Measurements from ENCODE around the gene DRGX.

DRGX gene

DNA sequence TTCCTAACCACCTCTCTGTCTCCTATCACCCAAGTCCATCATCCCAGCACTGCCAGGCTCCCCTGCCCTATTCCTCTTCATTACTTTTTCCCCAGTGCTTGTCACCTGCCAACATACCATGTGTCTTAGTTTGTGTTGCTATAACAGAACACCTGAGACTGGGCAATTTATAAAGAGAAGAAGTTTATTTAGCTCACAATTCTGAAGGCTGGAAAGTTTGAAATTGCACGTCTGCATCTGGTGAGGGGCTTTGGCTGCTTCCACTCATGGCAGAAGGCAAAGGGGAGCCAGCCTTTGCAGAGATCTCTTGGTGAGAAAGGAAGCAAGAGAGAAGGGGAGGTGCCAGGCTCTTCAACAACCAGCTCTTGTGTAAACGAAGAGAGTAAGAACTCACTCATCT lies 47.3 kb downstream of the DRGX start (continued):
- TF ChIP-seq HOXC10 (CRISPR knock-in tag; IDR thresholded peaks at IDR 0.05): no peak

DNA sequence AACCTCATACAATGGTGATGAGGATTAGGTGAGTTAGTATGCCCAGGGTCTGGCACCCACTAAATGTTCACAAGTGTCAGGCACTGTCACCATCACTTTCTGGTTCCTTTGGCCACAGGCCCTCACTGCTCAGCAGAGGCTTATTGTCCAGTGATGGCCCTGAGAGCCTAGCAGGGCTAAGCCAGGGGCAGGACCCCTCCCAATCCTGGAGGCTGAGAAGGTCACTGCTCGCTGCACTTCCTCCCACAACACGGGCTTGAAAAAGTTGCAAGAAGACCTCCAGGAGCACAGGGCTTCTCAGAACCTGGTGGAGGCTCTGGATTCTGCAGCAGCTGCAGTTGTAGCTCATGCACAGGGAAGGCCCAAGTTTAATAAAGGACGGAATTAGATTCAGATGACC lies 48.1 kb downstream of the DRGX start:
- no peak overlapping the region for H3K4me3 ChIP-seq (ENCODE audit: low read depth, low read length)
- H3K36me3 ChIP-seq (ENCODE audit: control insufficient read depth in 2 of 2, insufficient read depth in 1 of 2, low read length in 2 of 2): no peaks in the 10 kb centered on the region
- no peaks in the 10 kb centered on the region for H3K4me1 ChIP-seq (ENCODE audit: control insufficient read depth, insufficient read depth, low read length)
- H3K27ac ChIP-seq (ENCODE audit: extremely low read depth, low read depth, low read length): no peak overlapping the region
- H3K9me3 ChIP-seq (ENCODE audit: control insufficient read depth, insufficient read depth, low read depth, low read length): no peaks in the 10 kb centered on the region; the same call in 1 of the 2 replicates
- ChIA-PET CTCF (no interaction called here), POLR2A (no interaction called here)
- no peak for TF ChIP-seq KLF7 (tag by site-specific recombination; IDR thresholded peaks at IDR 0.05; ENCODE audit: borderline replicate concordance)
- TF ChIP-seq ZNF146 (tag by site-specific recombination; IDR thresholded peaks at IDR 0.05): no peak
- TF ChIP-seq ZNF76 (tag by site-specific recombination; IDR thresholded peaks at IDR 0.05; ENCODE audit: borderline replicate concordance, low read depth): no peak
- TF ChIP-seq, protein P1, sequence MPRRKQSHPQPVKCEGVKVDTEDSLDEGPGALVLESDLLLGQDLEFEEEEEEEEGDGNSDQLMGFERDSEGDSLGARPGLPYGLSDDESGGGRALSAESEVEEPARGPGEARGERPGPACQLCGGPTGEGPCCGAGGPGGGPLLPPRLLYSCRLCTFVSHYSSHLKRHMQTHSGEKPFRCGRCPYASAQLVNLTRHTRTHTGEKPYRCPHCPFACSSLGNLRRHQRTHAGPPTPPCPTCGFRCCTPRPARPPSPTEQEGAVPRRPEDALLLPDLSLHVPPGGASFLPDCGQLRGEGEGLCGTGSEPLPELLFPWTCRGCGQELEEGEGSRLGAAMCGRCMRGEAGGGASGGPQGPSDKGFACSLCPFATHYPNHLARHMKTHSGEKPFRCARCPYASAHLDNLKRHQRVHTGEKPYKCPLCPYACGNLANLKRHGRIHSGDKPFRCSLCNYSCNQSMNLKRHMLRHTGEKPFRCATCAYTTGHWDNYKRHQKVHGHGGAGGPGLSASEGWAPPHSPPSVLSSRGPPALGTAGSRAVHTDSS (tag by site-specific recombination; IDR thresholded peaks at IDR 0.05): no peak
- no peak for TF ChIP-seq ZNF266 (tag by site-specific recombination; IDR thresholded peaks at IDR 0.05; ENCODE audit: low read depth)
- TF ChIP-seq ZNF155 (tag by site-specific recombination; IDR thresholded peaks at IDR 0.05): no peak

DNA sequence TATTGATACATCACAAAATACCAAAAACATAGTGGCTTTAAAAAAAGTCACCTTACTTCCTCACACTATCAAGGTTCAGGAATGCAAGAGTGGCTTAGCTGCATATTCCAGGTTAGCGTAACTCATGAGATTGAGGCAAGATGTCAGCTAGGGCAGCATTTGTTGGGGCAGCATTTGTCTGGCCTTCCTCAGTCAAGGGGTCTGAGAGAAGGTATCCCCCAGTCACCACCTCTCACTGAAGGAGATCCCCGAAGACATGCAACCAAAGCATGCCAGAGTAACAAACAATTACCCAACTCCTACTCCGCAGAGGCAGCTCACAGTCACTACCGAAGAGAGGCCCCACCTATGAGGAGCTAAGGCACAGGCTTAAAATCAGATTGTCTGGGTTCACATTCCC lies 48.5 kb downstream of the DRGX start:
- Histone ChIP-seq H3K36me3 (ENCODE audit: control insufficient read depth in 2 of 2, insufficient read depth in 1 of 2, low read length in 2 of 2) (no peaks in the 10 kb centered on the region), H3K27ac (ENCODE audit: extremely low read depth, low read depth, low read length) (no peak overlapping the region), H3K4me1 (ENCODE audit: control insufficient read depth, insufficient read depth, low read length) (no peaks in the 10 kb centered on the region), H3K4me3 (ENCODE audit: low read depth, low read length) (no peak overlapping the region), H3K9me3 (ENCODE audit: control insufficient read depth, insufficient read depth, low read depth, low read length) (no peaks in the 10 kb centered on the region; the same call in 1 of the 2 replicates)
- CTCF ChIA-PET: no interaction called here
- TF ChIP-seq ZNF416 (tag by site-specific recombination; IDR thresholded peaks at IDR 0.05) (no peak), ZNF629 (tag by site-specific recombination; IDR thresholded peaks at IDR 0.05) (no peak)
- POLR2A ChIA-PET: no interaction called here

DNA sequence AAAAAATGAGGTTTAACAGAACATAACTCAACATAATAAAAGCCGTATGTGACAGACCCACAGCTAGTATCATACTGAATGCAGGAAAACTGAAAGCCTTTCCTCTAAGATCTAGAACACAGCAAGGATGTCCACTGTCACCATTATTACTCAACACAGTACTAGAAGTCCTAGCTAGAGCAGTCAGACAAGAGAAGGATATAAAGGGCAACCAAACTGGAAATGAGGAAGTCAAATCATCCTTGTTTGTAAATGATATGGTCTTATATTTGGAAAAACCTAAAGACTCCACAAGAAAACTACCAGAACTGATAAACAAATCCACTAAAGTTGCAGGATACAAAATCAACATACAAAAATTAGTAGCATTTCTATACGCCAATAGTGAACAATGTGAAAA lies 51.0 kb downstream of the DRGX start:
- no peaks in the 10 kb centered on the region for H3K36me3 ChIP-seq (ENCODE audit: control insufficient read depth in 2 of 2, insufficient read depth in 1 of 2, low read length in 2 of 2)
- ChIA-PET CTCF (interaction anchor here (0.7 kb wide), 1 partner anchor 21 kb away, joined by 3 read pairs; no protein-coding TSS in a partner anchor), POLR2A (no interaction called here)
- TF ChIP-seq ZNF544 (tag by site-specific recombination; IDR thresholded peaks at IDR 0.05): no peak
- no peak for TF ChIP-seq ZNF404 (tag by site-specific recombination; IDR thresholded peaks at IDR 0.05)
- TF ChIP-seq WT1 (tag by site-specific recombination; IDR thresholded peaks at IDR 0.05): no peak
- TF ChIP-seq, protein P2, sequence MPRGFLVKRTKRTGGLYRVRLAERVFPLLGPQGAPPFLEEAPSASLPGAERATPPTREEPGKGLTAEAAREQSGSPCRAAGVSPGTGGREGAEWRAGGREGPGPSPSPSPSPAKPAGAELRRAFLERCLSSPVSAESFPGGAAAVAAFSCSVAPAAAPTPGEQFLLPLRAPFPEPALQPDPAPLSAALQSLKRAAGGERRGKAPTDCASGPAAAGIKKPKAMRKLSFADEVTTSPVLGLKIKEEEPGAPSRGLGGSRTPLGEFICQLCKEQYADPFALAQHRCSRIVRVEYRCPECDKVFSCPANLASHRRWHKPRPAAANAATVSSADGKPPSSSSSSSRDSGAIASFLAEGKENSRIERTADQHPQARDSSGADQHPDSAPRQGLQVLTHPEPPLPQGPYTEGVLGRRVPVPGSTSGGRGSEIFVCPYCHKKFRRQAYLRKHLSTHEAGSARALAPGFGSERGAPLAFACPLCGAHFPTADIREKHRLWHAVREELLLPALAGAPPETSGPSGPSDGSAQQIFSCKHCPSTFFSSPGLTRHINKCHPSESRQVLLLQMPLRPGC (tag by site-specific recombination; IDR thresholded peaks at IDR 0.05): no peak
- TF ChIP-seq SCRT2 (tag by site-specific recombination; IDR thresholded peaks at IDR 0.05): no peak
- TF ChIP-seq ZNF16 (tag by site-specific recombination; IDR thresholded peaks at IDR 0.05; ENCODE audit: low read depth): no peak
- no peaks in the 10 kb centered on the region for H3K4me1 ChIP-seq (ENCODE audit: control insufficient read depth, insufficient read depth, low read length)
- no peak overlapping the region for H3K27ac ChIP-seq (ENCODE audit: extremely low read depth, low read depth, low read length)
- H3K9me3 ChIP-seq (ENCODE audit: control insufficient read depth, insufficient read depth, low read depth, low read length): no peaks in the 10 kb centered on the region
- no peak overlapping the region for H3K4me3 ChIP-seq (ENCODE audit: low read depth, low read length)

DNA sequence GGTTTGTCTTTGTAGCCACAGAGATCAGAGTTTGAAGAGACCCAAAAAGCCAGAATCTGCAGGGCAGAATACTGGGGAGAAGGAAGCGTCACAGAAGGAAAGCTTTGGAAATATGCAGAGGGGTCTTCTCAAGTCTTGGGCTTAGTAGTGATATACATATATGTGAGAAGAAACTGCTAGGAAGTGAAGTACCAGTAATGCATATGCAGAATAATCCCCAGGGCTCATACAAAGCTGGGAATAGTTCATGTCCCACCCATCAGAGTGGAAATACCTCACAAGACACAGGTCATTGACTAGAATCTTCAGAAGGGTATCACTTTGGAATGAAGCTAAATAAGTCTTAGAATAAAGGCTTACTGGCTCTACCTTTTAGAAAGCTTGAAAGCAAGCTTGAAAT lies 57.3 kb downstream of the DRGX start:
- Histone ChIP-seq H3K4me1 (ENCODE audit: control insufficient read depth, insufficient read depth, low read length) (no peaks in the 10 kb centered on the region), H3K27ac (ENCODE audit: extremely low read depth, low read depth, low read length) (no peak overlapping the region), H3K4me3 (ENCODE audit: low read depth, low read length) (no peak overlapping the region), H3K36me3 (ENCODE audit: control insufficient read depth in 2 of 2, insufficient read depth in 1 of 2, low read length in 2 of 2) (no peaks in the 10 kb centered on the region), H3K9me3 (ENCODE audit: control insufficient read depth, insufficient read depth, low read depth, low read length) (no peaks in the 10 kb centered on the region)
- ChIA-PET POLR2A (no interaction called here), CTCF (no interaction called here)
- TF ChIP-seq ZNF121 (tag by site-specific recombination; IDR thresholded peaks at IDR 0.05) (no peak), ZNF777 (tag by site-specific recombination; IDR thresholded peaks at IDR 0.05; ENCODE audit: borderline replicate concordance) (no peak), OSR2 (tag by site-specific recombination; IDR thresholded peaks at IDR 0.05) (no peak), ZNF76 (tag by site-specific recombination; IDR thresholded peaks at IDR 0.05; ENCODE audit: borderline replicate concordance, low read depth) (no peak), KLF1 (tag by site-specific recombination; IDR thresholded peaks at IDR 0.05) (no peak), HOXD13 (CRISPR knock-in tag; IDR thresholded peaks at IDR 0.05; ENCODE audit: borderline replicate concordance) (no peak), ZNF626 (tag by site-specific recombination; IDR thresholded peaks at IDR 0.05) (no peak), ZNF658 (tag by site-specific recombination; IDR thresholded peaks at IDR 0.05) (no peak), ZFP37 (tag by site-specific recombination; IDR thresholded peaks at IDR 0.05) (no peak), ZNF248 (tag by site-specific recombination; IDR thresholded peaks at IDR 0.05) (no peak), ZNF558 (tag by site-specific recombination; IDR thresholded peaks at IDR 0.05) (no peak)
- TF ChIP-seq, protein P3, sequence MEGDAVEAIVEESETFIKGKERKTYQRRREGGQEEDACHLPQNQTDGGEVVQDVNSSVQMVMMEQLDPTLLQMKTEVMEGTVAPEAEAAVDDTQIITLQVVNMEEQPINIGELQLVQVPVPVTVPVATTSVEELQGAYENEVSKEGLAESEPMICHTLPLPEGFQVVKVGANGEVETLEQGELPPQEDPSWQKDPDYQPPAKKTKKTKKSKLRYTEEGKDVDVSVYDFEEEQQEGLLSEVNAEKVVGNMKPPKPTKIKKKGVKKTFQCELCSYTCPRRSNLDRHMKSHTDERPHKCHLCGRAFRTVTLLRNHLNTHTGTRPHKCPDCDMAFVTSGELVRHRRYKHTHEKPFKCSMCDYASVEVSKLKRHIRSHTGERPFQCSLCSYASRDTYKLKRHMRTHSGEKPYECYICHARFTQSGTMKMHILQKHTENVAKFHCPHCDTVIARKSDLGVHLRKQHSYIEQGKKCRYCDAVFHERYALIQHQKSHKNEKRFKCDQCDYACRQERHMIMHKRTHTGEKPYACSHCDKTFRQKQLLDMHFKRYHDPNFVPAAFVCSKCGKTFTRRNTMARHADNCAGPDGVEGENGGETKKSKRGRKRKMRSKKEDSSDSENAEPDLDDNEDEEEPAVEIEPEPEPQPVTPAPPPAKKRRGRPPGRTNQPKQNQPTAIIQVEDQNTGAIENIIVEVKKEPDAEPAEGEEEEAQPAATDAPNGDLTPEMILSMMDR (tag by site-specific recombination; IDR thresholded peaks at IDR 0.05): no peak

All from HEK293 (cell line).